C4-2B (cell line): ENCODE measurements around the gene CHRNE.

ENCODE experiments used
- CTCF ChIP-seq: fragments of 450-650 bp; conservative IDR thresholded peaks from 2 replicates; pipeline ENCODE4 v1.5.1; 2017; ENCODE audit warnings: mild to moderate bottlenecking
- ZFX ChIP-seq: fragments of 450-650 bp; IDR thresholded peaks from 2 replicates; pipeline ENCODE4 v1.6.1; 2017

DNA sequence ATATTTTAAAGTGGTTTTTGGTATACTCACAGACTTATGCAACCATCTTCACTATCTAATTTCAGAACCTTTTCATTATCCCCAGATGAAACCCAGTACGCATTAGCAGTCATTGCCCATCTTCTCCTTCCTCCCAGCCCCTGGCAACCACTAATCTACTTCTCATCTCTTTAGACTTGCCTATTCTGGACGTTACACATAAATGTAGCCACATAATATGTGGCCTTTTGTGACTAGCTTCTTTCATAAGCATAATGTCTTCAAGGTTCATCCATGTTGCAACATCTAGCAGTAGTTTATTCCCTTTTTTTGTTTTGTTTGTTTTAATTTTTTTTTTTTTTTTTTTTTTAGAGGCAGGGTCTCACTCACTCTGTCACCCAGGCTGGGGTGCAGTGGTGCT lies 32.0 kb downstream of the CHRNE start:
- TF ChIP-seq CTCF (no peak), ZFX (no peak)
